NB4 (cell line): Measurements from ENCODE around the gene PSG1.
"Not testable (repeated sequence)": the region's sequence is repeated elsewhere in the genome, so short reads cannot be mapped to it uniquely, and the experiment has no call there.

ENCODE experiments used
- MYC ChIP-seq: IDR thresholded peaks from 2 replicates; pipeline ENCODE4 v1.6.1; 2011; ENCODE audit warnings: low read depth, low read length
- POLR2A ChIP-seq: IDR thresholded peaks from 2 replicates; pipeline ENCODE4 v1.6.1; 2011; ENCODE audit warnings: mild to moderate bottlenecking; ENCODE audit not compliant: insufficient read length; ENCODE audit errors: extremely low read depth
- TF ChIP-seq, protein P1 (sequence below): IDR thresholded peaks from one replicate; pipeline ENCODE4 v1.5.1; 2012; ENCODE audit warnings: low read depth, low read length
- TF ChIP-seq, protein P2 (sequence below): IDR thresholded peaks from 2 replicates; pipeline ENCODE4 v1.6.1; 2011; ENCODE audit warnings: low read depth, low read length

DNA sequence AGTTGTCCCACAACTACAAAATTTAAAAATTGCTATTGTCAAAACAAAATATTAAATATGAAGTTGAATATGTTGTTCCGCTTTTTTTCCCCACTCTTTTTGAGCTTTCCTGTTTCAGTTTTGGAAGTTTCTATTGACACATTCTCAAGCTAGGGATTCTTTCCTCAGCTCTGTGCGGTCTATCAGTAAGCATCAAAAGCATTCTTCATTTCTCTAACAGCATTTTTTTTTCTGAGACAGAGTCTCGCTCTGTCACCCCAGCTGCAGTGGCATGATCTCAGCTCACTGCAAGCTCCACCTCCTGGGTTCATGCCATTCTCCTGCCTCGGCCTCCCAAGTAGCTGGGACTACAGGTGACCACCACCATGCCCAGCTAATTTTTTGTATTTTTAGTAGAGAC, 33.4 kb upstream of the PSG1 start:
- not testable (repeated sequence) for TF ChIP-seq POLR2A, MYC
- TF ChIP-seq, protein P1, sequence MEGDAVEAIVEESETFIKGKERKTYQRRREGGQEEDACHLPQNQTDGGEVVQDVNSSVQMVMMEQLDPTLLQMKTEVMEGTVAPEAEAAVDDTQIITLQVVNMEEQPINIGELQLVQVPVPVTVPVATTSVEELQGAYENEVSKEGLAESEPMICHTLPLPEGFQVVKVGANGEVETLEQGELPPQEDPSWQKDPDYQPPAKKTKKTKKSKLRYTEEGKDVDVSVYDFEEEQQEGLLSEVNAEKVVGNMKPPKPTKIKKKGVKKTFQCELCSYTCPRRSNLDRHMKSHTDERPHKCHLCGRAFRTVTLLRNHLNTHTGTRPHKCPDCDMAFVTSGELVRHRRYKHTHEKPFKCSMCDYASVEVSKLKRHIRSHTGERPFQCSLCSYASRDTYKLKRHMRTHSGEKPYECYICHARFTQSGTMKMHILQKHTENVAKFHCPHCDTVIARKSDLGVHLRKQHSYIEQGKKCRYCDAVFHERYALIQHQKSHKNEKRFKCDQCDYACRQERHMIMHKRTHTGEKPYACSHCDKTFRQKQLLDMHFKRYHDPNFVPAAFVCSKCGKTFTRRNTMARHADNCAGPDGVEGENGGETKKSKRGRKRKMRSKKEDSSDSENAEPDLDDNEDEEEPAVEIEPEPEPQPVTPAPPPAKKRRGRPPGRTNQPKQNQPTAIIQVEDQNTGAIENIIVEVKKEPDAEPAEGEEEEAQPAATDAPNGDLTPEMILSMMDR: not testable (repeated sequence)
- TF ChIP-seq, protein P2, sequence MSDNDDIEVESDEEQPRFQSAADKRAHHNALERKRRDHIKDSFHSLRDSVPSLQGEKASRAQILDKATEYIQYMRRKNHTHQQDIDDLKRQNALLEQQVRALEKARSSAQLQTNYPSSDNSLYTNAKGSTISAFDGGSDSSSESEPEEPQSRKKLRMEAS: not testable (repeated sequence)
